ENCODE data around the gene FGF14.

DNA sequence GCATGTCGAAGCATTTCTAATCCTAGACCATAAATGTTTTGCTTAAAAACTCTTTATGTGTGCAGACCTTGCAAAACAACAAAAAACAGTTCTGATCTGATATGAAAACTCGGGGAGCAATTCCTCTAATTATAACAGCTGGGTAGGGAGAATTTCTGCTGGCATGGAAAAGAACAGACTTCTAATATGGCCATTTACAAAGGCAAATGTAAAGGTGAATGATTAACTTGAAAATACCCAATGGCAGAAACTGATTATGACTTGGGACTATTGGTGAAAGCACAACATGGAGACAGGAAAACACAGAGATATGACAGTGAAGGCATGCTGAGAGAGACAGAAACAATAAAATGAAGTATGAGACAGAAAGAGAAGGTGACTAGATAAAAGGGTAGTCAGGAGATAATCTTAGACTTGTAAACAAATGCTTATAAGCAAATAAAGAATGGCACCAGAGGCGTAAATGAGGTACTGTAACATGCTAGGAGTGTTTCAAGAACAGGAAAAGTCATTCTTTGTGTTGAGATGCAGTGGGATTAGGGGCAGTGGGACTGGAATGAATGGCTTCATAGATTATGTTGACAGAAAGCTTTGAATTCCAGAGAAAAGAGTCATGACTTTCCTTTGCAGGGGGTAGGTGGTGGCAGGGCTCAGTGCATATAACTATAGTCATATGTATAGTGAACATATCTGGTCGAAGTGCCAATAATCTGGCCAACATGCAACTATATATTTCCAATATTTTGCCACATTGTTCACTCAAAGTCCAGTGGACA is 556.4 kb downstream of the FGF14 start:
- TF ChIP-seq EZH2 (IDR thresholded peaks at IDR 0.05; ENCODE audit: low read length, unreplicated experiment) (no peak), EZH2phosphoT487 (IDR thresholded peaks at IDR 0.05; ENCODE audit: borderline replicate concordance, low read length) (no peak)
- TF ChIP-seq, protein P1, sequence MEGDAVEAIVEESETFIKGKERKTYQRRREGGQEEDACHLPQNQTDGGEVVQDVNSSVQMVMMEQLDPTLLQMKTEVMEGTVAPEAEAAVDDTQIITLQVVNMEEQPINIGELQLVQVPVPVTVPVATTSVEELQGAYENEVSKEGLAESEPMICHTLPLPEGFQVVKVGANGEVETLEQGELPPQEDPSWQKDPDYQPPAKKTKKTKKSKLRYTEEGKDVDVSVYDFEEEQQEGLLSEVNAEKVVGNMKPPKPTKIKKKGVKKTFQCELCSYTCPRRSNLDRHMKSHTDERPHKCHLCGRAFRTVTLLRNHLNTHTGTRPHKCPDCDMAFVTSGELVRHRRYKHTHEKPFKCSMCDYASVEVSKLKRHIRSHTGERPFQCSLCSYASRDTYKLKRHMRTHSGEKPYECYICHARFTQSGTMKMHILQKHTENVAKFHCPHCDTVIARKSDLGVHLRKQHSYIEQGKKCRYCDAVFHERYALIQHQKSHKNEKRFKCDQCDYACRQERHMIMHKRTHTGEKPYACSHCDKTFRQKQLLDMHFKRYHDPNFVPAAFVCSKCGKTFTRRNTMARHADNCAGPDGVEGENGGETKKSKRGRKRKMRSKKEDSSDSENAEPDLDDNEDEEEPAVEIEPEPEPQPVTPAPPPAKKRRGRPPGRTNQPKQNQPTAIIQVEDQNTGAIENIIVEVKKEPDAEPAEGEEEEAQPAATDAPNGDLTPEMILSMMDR (conservative IDR thresholded peaks at IDR 0.05; ENCODE audit: low read depth, low read length) = no peak

All from PC-3 (cell line).